Measurements from ENCODE around the gene PGPEP1.
"Not testable (repeated sequence)": the region's sequence is repeated elsewhere in the genome, so short reads cannot be mapped to it uniquely, and the experiment has no call there.

Gene PGPEP1

GRCh38 chr19:18396471-18397241, 56.3 kb downstream of the PGPEP1 start:
- DNase-seq = no peak

DNA sequence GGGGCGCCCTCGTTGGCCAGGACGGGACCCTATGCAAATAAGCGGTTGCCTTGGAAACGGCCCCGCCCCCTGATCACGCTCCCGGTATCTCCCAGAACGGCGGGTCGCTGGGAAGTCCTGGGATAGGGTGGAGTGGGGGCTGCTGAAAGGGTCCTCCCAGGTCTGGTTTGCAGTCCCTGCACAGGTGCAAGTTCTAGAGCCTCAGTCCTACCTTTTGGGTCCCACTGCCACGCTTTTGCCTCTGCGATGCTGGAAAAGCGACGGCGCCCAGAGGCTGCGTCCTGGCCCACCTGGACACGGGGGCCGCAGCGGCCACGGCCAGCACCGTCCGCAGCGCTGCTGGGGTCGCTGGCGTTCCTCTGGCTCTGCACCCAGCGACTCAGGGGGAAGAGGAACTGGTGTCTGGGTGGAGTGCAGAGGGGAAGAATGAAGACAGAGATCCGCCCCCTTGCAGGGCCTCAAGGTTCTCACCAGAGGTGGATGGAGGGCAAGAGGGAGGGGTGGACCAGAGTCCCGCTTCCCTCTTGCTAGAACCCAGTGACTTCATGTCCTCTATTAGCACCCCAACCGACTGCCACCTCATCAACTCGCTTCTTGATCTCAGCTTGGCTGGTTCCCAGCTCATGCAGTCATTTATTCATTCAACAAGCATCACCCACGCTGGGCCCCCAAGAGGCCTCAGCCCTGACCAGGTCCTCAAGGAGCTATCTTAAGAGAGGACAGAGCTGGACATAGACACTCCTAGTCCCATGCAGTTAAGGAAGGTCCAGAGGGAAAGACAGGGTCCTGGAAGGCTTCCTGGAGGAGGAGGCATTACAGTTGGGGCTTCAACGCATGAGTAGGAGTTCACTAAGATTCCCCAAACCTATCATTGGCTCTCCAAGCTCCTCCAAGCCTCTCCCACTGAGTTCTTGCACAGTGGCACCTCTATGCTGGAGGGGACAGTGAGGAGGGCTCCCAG, 57.1 kb downstream of the PGPEP1 start, which contains the start of gene LRRC25:
TSS of gene LRRC25 (minus strand) at position 381 of the 961 bp plus-strand sequence. CDS start 659 bp downstream, outside the sequence.
- no peak for DNase-seq

- no peak for DNase-seq
Observed at GRCh38 chr19:18399008-18399407, 58.6 kb downstream of the PGPEP1 start.

DNA sequence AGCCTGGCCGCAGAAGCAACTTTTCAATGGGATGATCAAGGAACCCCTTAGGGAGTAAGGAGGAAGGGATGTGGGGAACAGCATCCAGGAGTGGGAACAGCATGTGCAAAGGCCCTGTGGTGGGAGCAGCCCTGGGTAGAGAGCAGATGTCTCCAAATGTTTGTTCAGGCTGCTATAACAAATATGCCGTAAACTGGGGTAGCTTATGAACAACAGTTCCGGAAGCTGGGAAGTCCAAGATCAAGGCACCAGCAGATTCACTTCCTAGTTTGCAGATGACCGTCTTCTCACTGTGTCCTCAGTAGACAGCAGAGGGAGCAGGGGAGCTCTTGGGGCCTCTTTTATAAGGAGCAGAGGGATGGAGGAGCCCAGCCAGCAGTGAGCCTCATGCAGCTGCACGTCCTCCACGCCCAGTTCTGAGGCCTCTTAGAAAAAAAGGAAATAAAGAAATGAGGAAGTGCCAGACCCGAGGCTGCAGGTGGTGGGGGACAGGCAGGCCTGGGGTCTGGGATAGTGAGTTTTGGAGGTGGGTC, 61.2 kb downstream of the PGPEP1 start:
- DNase-seq = no peak

GRCh38 chr19:18402455-18403248, 62.3 kb downstream of the PGPEP1 start:
- DNase-seq = not testable (repeated sequence)

DNA sequence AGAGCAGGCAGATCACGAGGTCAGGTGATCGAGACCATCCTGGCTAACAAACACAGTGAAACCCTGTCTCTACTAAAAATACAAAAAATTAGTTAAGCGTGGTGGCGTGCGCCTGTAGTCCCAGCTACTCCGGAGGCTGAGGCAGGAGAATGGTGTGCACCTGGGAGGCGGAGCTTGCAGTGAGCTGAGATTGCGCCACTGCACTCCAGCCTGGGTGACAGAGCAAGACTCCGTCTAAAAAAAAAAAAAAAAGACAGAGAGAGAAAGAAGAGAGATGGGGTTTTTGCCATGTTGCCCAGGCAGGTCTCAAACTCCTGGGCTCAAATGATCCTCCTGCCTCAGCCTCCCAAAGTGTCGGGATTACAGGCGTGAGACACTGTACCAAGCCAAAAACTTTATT, 65.4 kb downstream of the PGPEP1 start:
- DNase-seq = not testable (repeated sequence)

GRCh38 chr19:18406749-18407148, 66.4 kb downstream of the PGPEP1 start:
- no peak for DNase-seq

- no peak for DNase-seq
Observed at GRCh38 chr19:18408053-18408476, 67.7 kb downstream of the PGPEP1 start.

DNA sequence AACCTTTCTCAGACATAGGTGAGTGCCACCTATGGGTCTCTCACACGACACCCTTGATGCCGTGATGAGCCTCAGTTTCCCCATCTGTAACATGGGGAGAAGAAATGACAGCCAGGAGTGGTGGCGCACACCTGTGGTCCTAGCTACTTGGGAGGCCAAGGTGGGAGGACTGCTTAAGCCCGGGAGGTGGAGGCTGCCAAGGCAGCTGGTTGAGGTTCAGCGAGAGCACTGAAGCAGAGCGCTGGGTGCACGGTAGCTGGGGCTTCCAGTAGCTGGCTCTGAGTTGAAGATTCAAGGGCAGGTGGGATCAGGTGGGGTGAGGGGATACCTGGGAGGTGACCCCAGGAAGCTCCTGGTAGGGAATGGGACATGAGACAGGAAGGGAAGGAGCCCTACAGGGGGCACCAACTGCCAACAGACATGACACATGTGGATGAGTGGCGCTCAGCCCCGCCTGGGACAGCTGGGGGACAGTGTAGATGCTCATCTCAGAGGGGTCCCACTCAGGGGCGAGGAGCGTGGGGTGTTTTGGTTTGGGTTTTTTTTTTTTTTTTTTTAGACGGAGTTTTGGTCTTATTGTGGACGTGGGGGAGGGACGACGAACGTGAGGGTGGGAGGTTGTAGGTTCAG, 72.3 kb downstream of the PGPEP1 start:
- DNase-seq = no peak

DNA sequence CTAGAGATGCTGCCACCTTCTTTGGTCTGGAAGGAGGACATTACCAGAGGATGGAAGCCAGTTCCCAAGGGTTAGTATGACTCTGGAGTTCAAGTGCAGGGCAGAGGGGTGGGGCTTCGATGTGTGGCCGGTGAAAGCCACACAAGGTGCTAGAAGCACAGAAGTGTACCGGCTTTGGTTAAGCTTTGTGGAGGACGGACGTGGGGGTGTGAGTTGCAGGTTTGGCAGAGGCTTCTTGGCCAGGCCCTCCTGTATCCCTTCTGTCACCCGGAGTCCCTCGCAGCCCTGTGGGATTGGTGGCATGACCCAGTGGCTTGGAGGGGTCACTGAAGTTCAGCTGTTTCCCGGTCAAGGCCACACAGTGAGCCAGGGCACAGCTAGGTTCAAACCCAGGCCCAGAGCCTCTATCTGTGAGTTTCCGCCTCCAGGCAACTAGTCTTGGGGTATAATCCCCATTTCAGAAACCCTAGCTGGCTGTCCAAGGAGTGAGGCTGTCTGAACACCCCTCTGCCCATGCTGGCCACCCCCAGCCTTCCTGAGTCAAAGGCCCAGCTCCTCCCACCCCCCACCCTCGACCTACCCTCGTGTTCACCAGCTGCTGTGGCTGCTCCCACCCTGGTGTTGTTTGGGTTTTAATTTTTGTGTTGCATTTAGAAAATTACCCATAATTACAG, 74.2 kb downstream of the PGPEP1 start:
- DNase-seq = no peak

DNA sequence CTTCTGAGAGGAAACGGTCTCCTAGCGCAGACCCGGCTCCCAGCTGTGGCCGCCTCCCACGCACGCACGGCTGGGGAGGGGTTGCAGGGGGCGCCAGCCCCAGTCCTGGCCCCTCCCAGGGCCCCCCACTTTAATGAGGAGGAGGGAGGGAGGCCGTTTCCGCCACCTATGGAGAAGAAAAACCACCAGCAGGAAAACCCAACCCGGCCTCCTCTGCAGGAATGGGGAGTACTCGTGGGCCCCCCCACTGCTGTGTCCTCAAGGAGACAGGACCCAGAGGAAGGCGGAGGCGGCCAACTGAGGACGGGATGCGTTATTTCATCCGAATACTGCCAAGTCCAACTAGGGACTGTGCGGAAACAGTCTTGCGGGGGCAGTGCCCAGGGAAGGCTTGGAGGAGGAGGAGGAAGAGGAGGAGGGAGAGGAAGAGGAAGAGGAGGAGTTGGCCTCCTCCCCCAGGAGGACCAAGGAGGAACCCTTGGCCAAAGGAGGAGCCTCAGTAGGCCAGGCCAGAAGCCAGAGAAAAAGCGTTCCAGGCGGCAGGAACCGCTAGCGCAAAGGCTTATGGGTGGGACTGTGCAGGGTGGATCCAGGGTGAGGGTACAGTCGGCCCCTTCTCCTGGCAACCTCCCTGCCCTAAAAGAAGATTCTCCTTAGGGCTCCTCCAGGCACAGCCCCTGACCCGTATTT, 74.9 kb downstream of the PGPEP1 start:
- DNase-seq = no peak

DNA sequence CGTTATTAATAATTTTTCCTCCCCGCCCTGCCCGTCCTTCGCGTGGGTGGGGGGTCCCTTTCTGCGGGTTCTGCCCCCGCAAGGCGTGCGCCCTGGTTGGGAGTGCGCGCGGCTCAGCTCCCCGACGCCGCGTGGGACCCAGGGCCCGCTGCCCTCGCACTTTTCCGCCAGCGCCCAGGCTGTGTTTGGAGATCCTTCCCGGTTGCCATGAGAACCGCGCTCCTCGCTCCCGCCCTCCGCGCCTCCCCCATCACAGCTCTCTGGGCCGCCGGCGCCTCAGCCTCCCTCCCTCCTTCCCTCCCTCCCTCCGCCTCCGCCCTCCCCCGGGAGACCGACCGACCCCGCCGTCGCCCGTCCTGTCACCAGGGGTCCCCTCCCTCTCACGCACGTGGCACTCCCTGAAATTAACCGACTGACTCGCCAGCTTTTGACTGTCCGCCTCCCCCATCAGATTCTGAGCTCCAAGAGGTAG, 76.4 kb downstream of the PGPEP1 start:
- DNase-seq = peak; percentile 84

GRCh38 chr19:18417250-18418028, 77.0 kb downstream of the PGPEP1 start:
- DNase-seq = no peak

- DNase-seq = no peak
Observed at GRCh38 chr19:18418029-18418482, 77.7 kb downstream of the PGPEP1 start.

DNA sequence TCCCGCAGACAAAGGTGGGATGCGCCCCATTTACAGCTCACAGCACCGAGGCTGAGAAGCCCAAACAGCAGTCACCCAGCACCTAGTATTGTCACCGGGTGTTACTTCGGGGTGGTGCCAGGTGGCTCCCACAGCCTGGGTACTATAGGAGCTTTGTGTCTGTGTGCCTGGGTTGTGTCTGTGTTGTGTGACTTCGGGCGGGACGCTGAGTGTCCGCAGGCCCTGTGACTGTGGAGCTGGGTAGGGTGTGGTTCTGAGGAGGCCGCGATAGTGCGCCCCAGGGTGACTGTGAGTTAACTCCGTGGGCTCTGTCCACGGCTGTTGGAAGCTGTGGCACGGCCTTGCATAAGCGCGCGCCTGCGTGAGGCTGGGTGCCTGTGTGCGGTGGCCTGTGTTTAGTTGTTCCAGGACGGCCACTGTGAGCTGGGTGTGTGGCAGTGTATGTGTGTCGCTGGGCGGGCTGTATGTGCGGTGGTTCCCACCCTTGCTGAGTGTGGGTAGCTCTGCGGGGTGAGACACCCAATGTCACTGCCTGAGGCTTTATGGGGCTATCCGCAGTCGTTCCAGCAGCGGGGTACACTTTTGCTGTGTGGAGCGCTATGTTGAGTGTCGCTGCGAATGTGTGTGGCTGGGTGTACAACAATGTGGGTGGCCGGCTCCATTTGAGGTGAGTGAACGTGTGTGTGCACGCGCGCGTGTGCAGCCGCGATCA, 78.2 kb downstream of the PGPEP1 start:
- DNase-seq = peak; percentile 61

- DNase-seq = peak; percentile 60
Observed at GRCh38 chr19:18419195-18419698, 78.8 kb downstream of the PGPEP1 start, which contains the start of gene SSBP4. Gene SSBP4 (plus strand): TSS chr19:18419398. CDS start chr19:18419649, 251 bp downstream.
